GM12801 (cell line): Measurements from ENCODE around the gene ANK3.

Experiments used
- TF ChIP-seq, protein P1 (sequence below): IDR thresholded peaks from one replicate; pipeline ENCODE4 v1.5.1; 2011; ENCODE audit warnings: control low read depth; ENCODE audit not compliant: insufficient read length; ENCODE audit errors: extremely low read depth

The ANK3 gene

GRCh38 chr10:60162631-60163030 lies 227.0 kb downstream of the ANK3 start:
- TF ChIP-seq, protein P1, sequence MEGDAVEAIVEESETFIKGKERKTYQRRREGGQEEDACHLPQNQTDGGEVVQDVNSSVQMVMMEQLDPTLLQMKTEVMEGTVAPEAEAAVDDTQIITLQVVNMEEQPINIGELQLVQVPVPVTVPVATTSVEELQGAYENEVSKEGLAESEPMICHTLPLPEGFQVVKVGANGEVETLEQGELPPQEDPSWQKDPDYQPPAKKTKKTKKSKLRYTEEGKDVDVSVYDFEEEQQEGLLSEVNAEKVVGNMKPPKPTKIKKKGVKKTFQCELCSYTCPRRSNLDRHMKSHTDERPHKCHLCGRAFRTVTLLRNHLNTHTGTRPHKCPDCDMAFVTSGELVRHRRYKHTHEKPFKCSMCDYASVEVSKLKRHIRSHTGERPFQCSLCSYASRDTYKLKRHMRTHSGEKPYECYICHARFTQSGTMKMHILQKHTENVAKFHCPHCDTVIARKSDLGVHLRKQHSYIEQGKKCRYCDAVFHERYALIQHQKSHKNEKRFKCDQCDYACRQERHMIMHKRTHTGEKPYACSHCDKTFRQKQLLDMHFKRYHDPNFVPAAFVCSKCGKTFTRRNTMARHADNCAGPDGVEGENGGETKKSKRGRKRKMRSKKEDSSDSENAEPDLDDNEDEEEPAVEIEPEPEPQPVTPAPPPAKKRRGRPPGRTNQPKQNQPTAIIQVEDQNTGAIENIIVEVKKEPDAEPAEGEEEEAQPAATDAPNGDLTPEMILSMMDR, result no peak

DNA sequence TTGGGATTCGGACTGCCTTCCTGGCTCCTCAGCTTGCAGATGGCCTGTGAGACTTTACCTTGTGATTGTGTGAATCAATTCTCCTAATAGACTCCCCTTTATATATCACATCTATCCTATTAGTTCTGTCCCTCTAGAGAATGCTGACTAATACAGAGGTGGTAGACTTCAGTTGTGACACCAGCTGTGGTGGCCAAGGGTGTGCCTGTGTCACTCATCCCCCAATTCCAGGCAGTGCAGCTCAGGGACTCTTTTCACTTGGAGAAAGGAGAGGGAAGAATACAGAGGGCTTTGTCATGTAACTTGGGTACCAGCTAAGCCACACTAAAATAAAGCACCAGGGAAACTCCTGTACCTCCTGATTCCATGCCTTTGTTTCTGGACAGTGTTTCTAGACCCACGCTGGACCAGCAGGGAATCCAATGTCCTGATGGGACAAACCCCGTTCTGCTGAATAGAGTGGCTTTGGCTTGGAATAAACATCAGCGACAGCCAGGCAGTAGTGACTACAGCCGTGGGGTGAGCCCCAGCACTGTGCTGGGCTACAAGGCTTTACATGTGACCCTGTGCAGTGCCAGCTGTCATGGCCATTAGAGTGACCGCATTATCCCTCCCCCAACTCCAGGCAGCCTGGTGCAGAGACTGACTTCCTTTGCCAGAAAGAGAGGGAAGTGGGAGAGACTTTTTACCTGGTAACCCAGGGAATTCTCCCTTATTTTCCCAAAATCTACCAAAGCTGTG lies 233.6 kb downstream of the ANK3 start:
- TF ChIP-seq, protein P1, result no peak

- TF ChIP-seq, protein P1, result no peak
These were observed 234.4 kb downstream of the ANK3 start for GRCh38 chr10:60155099-60155877.

DNA sequence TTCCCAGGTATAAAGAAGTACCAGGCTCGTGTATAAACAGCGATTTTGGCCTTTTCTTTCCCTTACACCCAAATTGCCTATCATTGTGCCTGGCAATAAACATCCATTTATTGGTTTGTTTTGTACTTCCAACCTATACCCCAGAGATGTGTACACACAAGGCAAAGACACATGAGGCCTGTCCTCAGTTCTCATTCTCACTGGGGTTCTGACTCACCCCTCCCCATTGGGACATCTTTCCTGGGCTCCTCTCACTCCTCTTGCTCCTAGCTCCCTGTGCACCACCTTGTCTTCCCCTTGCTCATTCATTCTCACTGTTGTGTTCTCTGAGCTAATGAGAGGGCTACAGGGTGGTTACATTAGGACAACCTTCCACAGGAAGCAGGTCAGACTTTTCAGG lies 240.7 kb downstream of the ANK3 start:
- TF ChIP-seq, protein P1, result no peak

DNA sequence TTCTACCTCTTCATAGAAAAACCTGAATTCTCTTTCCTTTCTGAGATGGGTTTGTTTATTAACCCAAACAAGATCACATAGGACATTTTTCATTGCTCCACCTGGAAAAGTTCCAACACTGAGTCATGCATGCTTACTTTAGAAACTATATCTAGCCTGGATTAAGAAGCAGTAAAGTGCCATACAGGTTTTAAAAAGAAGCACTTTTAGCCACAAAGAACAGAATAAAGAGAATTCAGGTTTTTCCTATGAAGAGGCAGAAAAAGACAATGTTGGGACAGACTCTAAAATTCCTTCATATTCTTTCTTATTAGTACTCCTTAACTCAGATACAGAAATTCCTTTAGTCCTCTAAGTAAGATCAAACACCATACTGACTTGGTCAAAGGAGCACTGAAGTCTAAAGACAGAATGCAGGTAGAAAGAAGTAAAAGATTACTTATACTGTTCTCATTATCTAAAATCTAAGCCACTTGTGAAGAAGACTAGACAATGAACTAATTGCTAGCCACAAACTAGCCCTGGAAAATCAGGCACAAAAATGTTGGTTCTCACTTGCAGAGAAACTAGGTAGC lies 241.3 kb downstream of the ANK3 start:
- TF ChIP-seq, protein P1, result no peak

- TF ChIP-seq, protein P1, result no peak
These were observed 242.0 kb downstream of the ANK3 start for GRCh38 chr10:60147576-60148265.

GRCh38 chr10:60147025-60147424 lies 242.7 kb downstream of the ANK3 start:
- TF ChIP-seq, protein P1, result no peak
